Activated CD8-positive, alpha-beta T cell treated with anti-CD3 and anti-CD28 coated beads for 36 hours (primary cell): ENCODE measurements around the gene CHI3L1. TPM values are rescaled to one million over a fixed set of nuclear protein-coding genes. Genes with fewer than 3 reads are reported as not detected.

Experiments used
- ATAC-seq: fragments of 200-7000 bp; cut with Tn5 transposase; one replicate; pipeline ENCODE4 v1.10.0; 2021; ENCODE audit warnings: mild to moderate bottlenecking, moderate library complexity
- CTCF ChIA-PET: fragments of 350-600 bp; sonication (Branson Sonifier 250); formaldehyde crosslinking; loops from one replicate; lab custom pipeline; 2021; ENCODE audit warnings: antibody characterized with exemption; lab: Charles Lee
- POLR2A ChIA-PET: fragments of 350-600 bp; sonication (Branson Sonifier 250); formaldehyde crosslinking; loops from one replicate; lab custom pipeline; 2021; ENCODE audit warnings: antibody characterized with exemption; lab: Charles Lee
- DNase-seq: peaks from one replicate; pipeline ENCODE4 v3.0.0-alpha.2; 2020
- H3K27ac Mint-ChIP-seq: one replicate; pipeline ENCODE4 v1.8.0; 2021; ENCODE audit warnings: mild to moderate bottlenecking, mixed read lengths
- H3K27me3 Mint-ChIP-seq: one replicate; pipeline ENCODE4 v1.8.0; 2021; ENCODE audit warnings: mixed read lengths
- H3K36me3 Mint-ChIP-seq: one replicate; pipeline ENCODE4 v1.8.0; 2021; ENCODE audit warnings: low read depth, mixed read lengths
- H3K4me1 Mint-ChIP-seq: one replicate; pipeline ENCODE4 v1.8.0; 2021; ENCODE audit warnings: low read depth, mixed read lengths
- H3K4me3 Mint-ChIP-seq: one replicate; pipeline ENCODE4 v1.8.0; 2021; ENCODE audit warnings: mild to moderate bottlenecking, moderate library complexity, mixed read lengths
- H3K9me3 Mint-ChIP-seq: one replicate; pipeline ENCODE4 v1.8.0; 2021; ENCODE audit warnings: mixed read lengths
- intact Hi-C: fragments of 100-400 bp; cut with micrococcal nuclease; formaldehyde crosslinking; loops from one replicate; pipeline ENCODE4 v1.10.0; 2022
- total RNA-seq, 2 experiments: library from RNA; stranded (reverse); gene quantifications; one replicate each; pipeline ENCODE4 v1.2.3, GENCODE V29; 2021
- TF ChIP-seq, protein P1 (sequence below): fragments of 200-600 bp; IDR thresholded peaks from one replicate; pipeline ENCODE4 v1.8.0; 2022; ENCODE audit warnings: antibody characterized with exemption, mild to moderate bottlenecking

Gene CHI3L1
- total RNA-seq, 2 experiments from 2014 or later = not detected

DNA sequence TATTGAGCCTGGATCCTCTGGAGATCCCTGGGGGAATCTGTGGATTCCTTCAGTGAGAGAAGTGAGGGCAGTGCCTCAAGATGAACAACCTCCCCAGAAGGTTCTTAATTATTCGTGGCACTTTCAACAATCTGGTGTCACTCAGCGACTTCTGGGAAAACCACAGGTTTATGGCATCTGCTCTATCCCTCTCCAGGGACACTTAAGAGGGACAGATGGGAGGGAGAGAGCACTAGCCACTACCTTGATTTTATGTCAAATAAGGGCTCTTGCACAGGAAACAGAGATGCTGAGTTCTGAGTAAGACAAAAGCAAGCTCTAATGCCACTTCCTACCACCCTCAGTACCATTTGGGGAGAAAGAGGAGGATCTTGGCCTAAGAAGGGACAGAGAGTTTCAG lies 21.2 kb upstream of the CHI3L1 start:
- POLR2A ChIA-PET = no interaction called here
- TF ChIP-seq, protein P1, sequence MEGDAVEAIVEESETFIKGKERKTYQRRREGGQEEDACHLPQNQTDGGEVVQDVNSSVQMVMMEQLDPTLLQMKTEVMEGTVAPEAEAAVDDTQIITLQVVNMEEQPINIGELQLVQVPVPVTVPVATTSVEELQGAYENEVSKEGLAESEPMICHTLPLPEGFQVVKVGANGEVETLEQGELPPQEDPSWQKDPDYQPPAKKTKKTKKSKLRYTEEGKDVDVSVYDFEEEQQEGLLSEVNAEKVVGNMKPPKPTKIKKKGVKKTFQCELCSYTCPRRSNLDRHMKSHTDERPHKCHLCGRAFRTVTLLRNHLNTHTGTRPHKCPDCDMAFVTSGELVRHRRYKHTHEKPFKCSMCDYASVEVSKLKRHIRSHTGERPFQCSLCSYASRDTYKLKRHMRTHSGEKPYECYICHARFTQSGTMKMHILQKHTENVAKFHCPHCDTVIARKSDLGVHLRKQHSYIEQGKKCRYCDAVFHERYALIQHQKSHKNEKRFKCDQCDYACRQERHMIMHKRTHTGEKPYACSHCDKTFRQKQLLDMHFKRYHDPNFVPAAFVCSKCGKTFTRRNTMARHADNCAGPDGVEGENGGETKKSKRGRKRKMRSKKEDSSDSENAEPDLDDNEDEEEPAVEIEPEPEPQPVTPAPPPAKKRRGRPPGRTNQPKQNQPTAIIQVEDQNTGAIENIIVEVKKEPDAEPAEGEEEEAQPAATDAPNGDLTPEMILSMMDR = no peak
- H3K9me3 Mint-ChIP-seq = no peaks in the 10 kb centered on the region
- no peaks in the 10 kb centered on the region for H3K36me3 Mint-ChIP-seq
- intact Hi-C loops = no loop called here
- H3K27ac Mint-ChIP-seq = no peak overlapping the region
- CTCF ChIA-PET = interaction anchor here (0.8 to 3.1 kb wide), 5 partner anchors 8 to 168 kb away, joined by 3 to 15 read pairs (median 7); no protein-coding TSS in a partner anchor
- DNase-seq = no peak
- no peaks in the 10 kb centered on the region for H3K27me3 Mint-ChIP-seq
- ATAC-seq = no peak
- no peaks in the 10 kb centered on the region for H3K4me1 Mint-ChIP-seq
- H3K4me3 Mint-ChIP-seq = no peak overlapping the region

DNA sequence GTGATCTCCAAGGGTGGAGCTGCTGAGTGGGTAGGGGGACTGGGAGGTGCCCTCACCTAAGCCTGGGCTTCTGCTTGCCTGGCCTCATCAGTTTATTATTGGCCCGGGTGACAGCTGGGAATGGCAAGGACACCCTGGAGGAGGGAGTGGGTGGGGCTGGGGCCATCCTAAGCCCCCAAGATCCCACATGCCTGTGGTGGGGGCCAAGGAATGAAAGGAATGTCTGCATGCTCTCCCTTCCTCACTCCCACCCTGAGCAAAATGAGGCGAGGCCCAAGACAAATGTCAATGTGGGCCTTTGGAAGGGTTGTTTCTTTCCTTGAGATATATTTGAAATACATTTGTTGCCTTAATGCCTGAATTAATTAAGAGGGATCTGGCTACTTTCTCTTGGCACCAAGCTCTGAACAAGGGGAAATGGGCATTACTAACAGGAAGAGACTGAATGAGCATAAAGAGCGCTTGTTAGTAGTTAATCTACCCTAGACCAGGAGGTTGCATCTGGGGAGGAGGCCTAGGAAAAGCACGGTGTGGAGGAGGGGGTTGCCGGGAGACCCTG lies 19.7 kb upstream of the CHI3L1 start:
- DNase-seq (no peak), ATAC-seq (no peak)
- Mint-ChIP-seq H3K27me3 (no peaks in the 10 kb centered on the region), H3K4me3 (no peak overlapping the region), H3K36me3 (no peaks in the 10 kb centered on the region), H3K27ac (no peak overlapping the region), H3K4me1 (no peaks in the 10 kb centered on the region), H3K9me3 (no peaks in the 10 kb centered on the region)
- TF ChIP-seq, protein P1 = no peak
- POLR2A ChIA-PET = no interaction called here
- CTCF ChIA-PET = interaction anchor here (1.1 to 3.1 kb wide), 4 partner anchors 10 to 167 kb away, joined by 3 to 15 read pairs (median 6); no protein-coding TSS in a partner anchor
- intact Hi-C loops = no loop called here

DNA sequence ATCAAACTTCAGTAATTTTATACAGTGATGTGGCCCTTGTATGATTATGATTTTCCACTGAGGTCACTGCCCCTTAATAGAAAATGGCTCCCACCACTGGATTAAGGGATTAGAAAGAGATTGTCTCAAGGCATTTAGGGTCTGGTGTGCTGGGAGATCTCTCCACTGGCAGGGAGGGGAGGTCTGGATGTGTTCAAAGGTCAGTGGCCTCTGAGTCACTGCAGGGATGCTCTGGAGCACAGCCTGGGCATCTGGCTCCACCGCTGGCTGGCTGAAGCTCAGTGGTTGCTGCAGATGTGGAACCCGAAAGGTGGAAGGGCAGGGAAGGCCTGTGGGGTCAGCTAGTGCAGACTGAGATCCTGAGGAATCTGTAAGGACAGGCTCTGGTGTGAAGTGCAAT lies 18.3 kb upstream of the CHI3L1 start:
- Mint-ChIP-seq H3K27me3 (no peaks in the 10 kb centered on the region), H3K27ac (no peak overlapping the region), H3K36me3 (no peaks in the 10 kb centered on the region), H3K9me3 (no peaks in the 10 kb centered on the region), H3K4me3 (no peak overlapping the region), H3K4me1 (no peaks in the 10 kb centered on the region)
- intact Hi-C loops = no loop called here
- POLR2A ChIA-PET = no interaction called here
- TF ChIP-seq, protein P1 = no peak
- ATAC-seq (no peak), DNase-seq (no peak)
- CTCF ChIA-PET = interaction anchor here (3.1 kb wide), 1 partner anchor 11 kb away, joined by 15 read pairs; no protein-coding TSS in a partner anchor

DNA sequence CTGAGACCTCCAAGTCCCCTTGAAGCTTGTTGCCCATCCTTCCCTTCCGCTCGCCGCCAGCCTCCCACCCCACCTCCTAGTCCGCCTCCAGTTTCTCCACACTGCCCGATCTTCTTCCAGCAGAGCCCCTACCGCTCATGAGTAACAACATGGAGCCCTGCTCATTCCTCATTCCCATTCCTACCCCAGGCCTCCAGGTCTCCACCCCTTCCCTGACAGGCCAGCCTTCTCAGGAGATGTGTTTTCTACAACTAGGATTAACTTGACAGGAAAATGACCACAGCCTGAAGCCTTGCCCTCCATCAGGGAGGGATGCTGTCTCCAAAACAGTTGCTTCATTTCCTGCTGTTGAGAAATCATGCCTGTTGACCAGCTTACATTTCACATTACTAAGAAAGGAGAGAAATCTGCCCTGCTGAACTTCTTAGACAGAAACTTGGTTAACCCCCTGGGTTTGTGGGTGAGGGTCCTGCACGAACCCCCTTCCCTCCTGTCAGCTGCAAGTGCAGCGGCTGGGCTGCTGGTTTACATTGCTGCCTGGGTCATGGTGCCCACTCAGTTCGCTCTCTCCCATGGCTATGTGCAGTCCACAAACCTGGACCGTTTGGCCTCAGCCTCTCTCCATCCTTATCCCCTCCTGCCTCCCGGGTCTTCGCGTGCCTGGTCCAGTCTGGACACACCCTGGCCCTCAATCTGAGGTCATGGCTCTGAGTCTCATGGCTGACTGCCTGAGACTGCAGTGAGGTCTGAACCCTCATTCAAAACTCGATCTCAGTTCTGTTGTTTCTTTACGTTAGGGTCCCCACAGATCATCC lies 16.1 kb upstream of the CHI3L1 start:
- H3K27ac Mint-ChIP-seq = no peak overlapping the region
- POLR2A ChIA-PET = no interaction called here
- no peak for DNase-seq
- CTCF ChIA-PET = interaction anchor here (1.0 to 3.5 kb wide), 3 partner anchors 14 to 84 kb away, joined by 3 to 23 read pairs (median 5); no protein-coding TSS in a partner anchor
- TF ChIP-seq, protein P1 = no peak
- no peak overlapping the region for H3K4me3 Mint-ChIP-seq
- H3K27me3 Mint-ChIP-seq = no peaks in the 10 kb centered on the region
- H3K4me1 Mint-ChIP-seq = no peaks in the 10 kb centered on the region
- no peaks in the 10 kb centered on the region for H3K36me3 Mint-ChIP-seq
- intact Hi-C loops = no loop called here
- ATAC-seq = no peak
- no peaks in the 10 kb centered on the region for H3K9me3 Mint-ChIP-seq
